Lung (tissue), 12 donors: ENCODE data around the gene IL7R. TPM values are rescaled to one million over a fixed set of nuclear protein-coding genes. Genes with fewer than 3 reads are reported as not detected.

Experiments used
- ATAC-seq: fragments of 200-7000 bp; cut with Tn5 transposase; one replicate; pipeline ENCODE4 v1.9.1; 2020; ENCODE audit warnings: moderate number of reproducible peaks; ENCODE audit not compliant: insufficient read depth, low FRiP score
- DNase-seq, 3 donors: peaks; one replicate each; pipeline ENCODE4 v3.0.0-alpha.2; 2013 to 2017
- H3K27ac ChIP-seq, 2 donors: one replicate each; pipeline ENCODE4 v1.5.1; 2013; ENCODE audit warnings: mild to moderate bottlenecking in 2 of 2, moderate library complexity in 2 of 2, control low read depth in 1 of 2, inconsistent platforms in 1 of 2, low read depth in 1 of 2, low read length in 1 of 2
- H3K27me3 ChIP-seq, 3 donors: one replicate each; pipeline ENCODE4 v1.5.1; 2013; ENCODE audit warnings: low read length in 2 of 3; ENCODE audit not compliant: control insufficient read depth in 3 of 3, insufficient read depth in 3 of 3
- H3K36me3 ChIP-seq, 4 donors: one replicate each; pipeline ENCODE4 v1.5.1; 2013; ENCODE audit warnings: low read length in 4 of 4, mild to moderate bottlenecking in 1 of 4, moderate library complexity in 1 of 4; ENCODE audit not compliant: control insufficient read depth in 4 of 4, insufficient read depth in 4 of 4
- H3K4me1 ChIP-seq, 5 donors: one replicate each; pipeline ENCODE4 v1.5.1; 2013; ENCODE audit warnings: low read length in 5 of 5, mild to moderate bottlenecking in 2 of 5, moderate library complexity in 1 of 5; ENCODE audit not compliant: control insufficient read depth in 5 of 5, insufficient read depth in 5 of 5
- H3K4me3 ChIP-seq: one replicate; pipeline ENCODE4 v1.5.1; 2013; ENCODE audit warnings: mild to moderate bottlenecking, control low read depth, moderate library complexity
- H3K9ac ChIP-seq, 2 donors: one replicate each; pipeline ENCODE4 v1.5.1; 2013; ENCODE audit warnings: low read length in 2 of 2, control low read depth in 1 of 2; ENCODE audit not compliant: insufficient read depth in 1 of 2
- H3K9me3 ChIP-seq, 4 donors: one replicate each; pipeline ENCODE4 v1.5.1; 2013; ENCODE audit warnings: low read length in 3 of 4, mild to moderate bottlenecking in 1 of 4, moderate library complexity in 1 of 4; ENCODE audit not compliant: control insufficient read depth in 4 of 4, insufficient read depth in 3 of 4
- whole genome bisulfite sequencing, 2 donors: extraction: QIAGEN DNeasy Blood & Tissue Kit; methylation state at CpG; one replicate each; pipeline ENCODE4 v1.1.7; 2013; 5-methylcytosine and 5-hydroxymethylcytosine counted together
- polyA plus RNA-seq, 2 donors: library from polyadenylated mRNA; stranded (reverse); fragments of 200-250 nt; gene quantifications; one replicate each; pipeline ENCODE4 v1.2.1, GENCODE V29; 2013
- total RNA-seq, 2 donors: library from RNA; depleted of rRNA in 1 of 2; stranded (reverse); fragments of >200 nt in 1 of 2; gene quantifications; one replicate each; pipeline ENCODE4 v1.2.1, GENCODE V29; 2014 to 2021
- TF ChIP-seq, protein P1 (sequence below): IDR thresholded peaks from 2 replicates; pipeline ENCODE4 v1.5.1; 2012; ENCODE audit warnings: mild to moderate bottlenecking; ENCODE audit errors: control extremely low read depth, extremely low read depth
- donor health status: control.
- donor health status: control.
- donor health status: Bipolar disorder and iron deficiency.
- donor health status: healthy.
- donor health status: DM: yes; HTN: yes; CAD: no.

IL7R gene
- total and polyA plus RNA-seq, 4 donors: 10.9 to 120 (median 67.7) TPM

DNA sequence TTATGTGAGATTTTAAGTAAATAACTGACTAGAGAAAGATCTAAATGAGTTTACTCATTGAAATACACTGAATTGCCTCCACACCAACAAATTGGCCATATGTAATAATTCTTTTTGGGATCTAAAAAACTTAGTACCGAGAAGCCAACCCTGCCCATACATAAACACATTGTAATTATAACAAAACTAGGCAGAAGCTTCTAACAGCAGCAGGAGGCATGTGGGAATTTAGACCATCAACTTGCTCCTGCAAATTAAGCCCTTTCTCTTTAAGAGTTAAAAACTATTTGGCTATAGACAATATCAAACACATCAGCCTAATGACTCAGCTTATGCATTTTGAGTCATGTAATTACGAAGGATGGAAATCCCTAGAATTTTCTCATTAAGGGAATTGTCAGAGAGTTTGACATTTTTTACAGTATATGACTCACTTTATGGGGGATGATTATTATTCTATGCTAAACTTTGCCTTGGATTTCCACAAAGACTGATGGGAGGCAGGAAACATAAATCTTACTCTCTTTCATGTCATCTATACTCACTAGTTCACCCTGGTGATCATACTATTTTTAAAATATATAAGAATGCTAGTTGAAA, 1.0 kb downstream of the IL7R start:
- no peak for ATAC-seq
- TF ChIP-seq, protein P1, sequence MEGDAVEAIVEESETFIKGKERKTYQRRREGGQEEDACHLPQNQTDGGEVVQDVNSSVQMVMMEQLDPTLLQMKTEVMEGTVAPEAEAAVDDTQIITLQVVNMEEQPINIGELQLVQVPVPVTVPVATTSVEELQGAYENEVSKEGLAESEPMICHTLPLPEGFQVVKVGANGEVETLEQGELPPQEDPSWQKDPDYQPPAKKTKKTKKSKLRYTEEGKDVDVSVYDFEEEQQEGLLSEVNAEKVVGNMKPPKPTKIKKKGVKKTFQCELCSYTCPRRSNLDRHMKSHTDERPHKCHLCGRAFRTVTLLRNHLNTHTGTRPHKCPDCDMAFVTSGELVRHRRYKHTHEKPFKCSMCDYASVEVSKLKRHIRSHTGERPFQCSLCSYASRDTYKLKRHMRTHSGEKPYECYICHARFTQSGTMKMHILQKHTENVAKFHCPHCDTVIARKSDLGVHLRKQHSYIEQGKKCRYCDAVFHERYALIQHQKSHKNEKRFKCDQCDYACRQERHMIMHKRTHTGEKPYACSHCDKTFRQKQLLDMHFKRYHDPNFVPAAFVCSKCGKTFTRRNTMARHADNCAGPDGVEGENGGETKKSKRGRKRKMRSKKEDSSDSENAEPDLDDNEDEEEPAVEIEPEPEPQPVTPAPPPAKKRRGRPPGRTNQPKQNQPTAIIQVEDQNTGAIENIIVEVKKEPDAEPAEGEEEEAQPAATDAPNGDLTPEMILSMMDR: no peak
- peaks cover 0 to 6% (median 0%) of the 10 kb centered on the region in 5 donors for H3K4me1 ChIP-seq
- no peak overlapping the region for H3K4me3 ChIP-seq
- no peaks in the 10 kb centered on the region for H3K9me3 ChIP-seq
- no peaks in the 10 kb centered on the region for H3K36me3 ChIP-seq
- H3K27me3 ChIP-seq: no peaks in the 10 kb centered on the region
- H3K9ac ChIP-seq: no peak overlapping the region
- WGBS, 2 donors: 53 to 71% methylated on average over 2 of the region's 2 CpGs
- DNase-seq: no peak
- H3K27ac ChIP-seq: no peak overlapping the region

GRCh38 chr5:35859101-35859661, 2.5 kb downstream of the IL7R start:
- no peak overlapping the region for H3K4me3 ChIP-seq

DNA sequence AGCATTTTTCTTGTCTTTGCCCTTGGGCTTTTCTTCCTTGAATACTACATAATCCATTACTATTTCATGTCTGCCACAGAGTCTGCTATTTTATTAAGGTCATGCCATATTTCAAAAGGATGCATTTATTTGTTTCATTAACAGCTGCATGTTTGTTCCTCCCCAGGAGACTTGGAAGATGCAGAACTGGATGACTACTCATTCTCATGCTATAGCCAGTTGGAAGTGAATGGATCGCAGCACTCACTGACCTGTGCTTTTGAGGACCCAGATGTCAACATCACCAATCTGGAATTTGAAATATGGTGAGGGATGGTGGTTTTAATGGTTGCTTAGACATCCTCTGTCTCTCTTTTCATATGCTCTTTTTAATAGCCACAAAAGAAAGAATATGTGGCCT, 4.0 kb downstream of the IL7R start:
- Histone ChIP-seq H3K27ac (no peak overlapping the region), H3K9ac (no peak overlapping the region), H3K4me1 (peaks cover 0 to 2% (median 0%) of the 10 kb centered on the region in 5 donors), H3K4me3 (no peak overlapping the region), H3K36me3 (peaks cover 0 to 2% (median 0%) of the 10 kb centered on the region in 4 donors), H3K9me3 (no peaks in the 10 kb centered on the region), H3K27me3 (no peaks in the 10 kb centered on the region)
- DNase-seq: no peak
- 74 to 80% methylated on average over 1 of the region's 1 CpG for WGBS, 2 donors
- TF ChIP-seq, protein P1: no peak
- ATAC-seq: no peak

More at GRCh38 chr5:35859101-35859661, 2.5 kb downstream of the IL7R start:
- Histone ChIP-seq H3K9ac (no peak overlapping the region), H3K36me3 (peaks cover 0 to 2% (median 0%) of the 10 kb centered on the region in 4 donors), H3K4me1 (peaks cover 0 to 6% (median 0%) of the 10 kb centered on the region in 5 donors), H3K27me3 (no peaks in the 10 kb centered on the region), H3K27ac (peak overlapping the region in 1 of 2 donors; percentile 67), H3K9me3 (no peaks in the 10 kb centered on the region)
- TF ChIP-seq, protein P1: no peak
- ATAC-seq (no peak), DNase-seq (no peak)
- 53 to 65% methylated on average over 3 of the region's 3 CpGs for WGBS, 2 donors
